ENCODE results near the gene CDYL.

DNA sequence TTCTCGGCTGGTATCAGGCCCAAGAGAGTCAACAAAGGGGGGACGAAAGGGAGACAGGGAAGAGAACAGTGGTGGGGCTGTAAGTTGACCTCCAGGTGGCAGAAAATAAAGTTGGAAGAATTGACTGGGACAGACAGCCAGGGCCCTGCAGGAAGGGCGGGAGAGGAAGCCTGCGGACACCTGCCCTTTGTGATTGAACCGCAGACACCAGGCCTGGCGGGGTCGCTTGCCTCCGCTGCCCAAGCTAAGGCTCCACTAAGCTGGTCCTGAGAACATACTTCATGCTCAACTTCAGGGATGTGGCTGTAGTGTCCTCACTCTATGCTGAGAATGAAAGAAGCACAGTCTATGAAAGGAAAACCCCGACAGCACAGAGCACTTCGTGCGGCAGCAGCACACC lies 173.9 kb downstream of the CDYL start:
- no peak for TF ChIP-seq JUND (IDR thresholded peaks at IDR 0.05)
- TF ChIP-seq, protein P1, sequence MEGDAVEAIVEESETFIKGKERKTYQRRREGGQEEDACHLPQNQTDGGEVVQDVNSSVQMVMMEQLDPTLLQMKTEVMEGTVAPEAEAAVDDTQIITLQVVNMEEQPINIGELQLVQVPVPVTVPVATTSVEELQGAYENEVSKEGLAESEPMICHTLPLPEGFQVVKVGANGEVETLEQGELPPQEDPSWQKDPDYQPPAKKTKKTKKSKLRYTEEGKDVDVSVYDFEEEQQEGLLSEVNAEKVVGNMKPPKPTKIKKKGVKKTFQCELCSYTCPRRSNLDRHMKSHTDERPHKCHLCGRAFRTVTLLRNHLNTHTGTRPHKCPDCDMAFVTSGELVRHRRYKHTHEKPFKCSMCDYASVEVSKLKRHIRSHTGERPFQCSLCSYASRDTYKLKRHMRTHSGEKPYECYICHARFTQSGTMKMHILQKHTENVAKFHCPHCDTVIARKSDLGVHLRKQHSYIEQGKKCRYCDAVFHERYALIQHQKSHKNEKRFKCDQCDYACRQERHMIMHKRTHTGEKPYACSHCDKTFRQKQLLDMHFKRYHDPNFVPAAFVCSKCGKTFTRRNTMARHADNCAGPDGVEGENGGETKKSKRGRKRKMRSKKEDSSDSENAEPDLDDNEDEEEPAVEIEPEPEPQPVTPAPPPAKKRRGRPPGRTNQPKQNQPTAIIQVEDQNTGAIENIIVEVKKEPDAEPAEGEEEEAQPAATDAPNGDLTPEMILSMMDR (IDR thresholded peaks at IDR 0.05; ENCODE audit: low read depth, low read length, missing input control) = no peak
- no peak for TF ChIP-seq REST (IDR thresholded peaks at IDR 0.05)
- no peak for TF ChIP-seq SP1 (IDR thresholded peaks at IDR 0.05)
- TF ChIP-seq RXRA (IDR thresholded peaks at IDR 0.05) = no peak
- TF ChIP-seq, protein P2, sequence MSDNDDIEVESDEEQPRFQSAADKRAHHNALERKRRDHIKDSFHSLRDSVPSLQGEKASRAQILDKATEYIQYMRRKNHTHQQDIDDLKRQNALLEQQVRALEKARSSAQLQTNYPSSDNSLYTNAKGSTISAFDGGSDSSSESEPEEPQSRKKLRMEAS (IDR thresholded peaks at IDR 0.05) = no peak
- TF ChIP-seq, protein P3, sequence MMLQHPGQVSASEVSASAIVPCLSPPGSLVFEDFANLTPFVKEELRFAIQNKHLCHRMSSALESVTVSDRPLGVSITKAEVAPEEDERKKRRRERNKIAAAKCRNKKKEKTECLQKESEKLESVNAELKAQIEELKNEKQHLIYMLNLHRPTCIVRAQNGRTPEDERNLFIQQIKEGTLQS (IDR thresholded peaks at IDR 0.05) = no peak
- TF ChIP-seq RAD21 (IDR thresholded peaks at IDR 0.05) = no peak
- TF ChIP-seq YY1 (IDR thresholded peaks at IDR 0.05) = no peak
- TF ChIP-seq, protein P4, sequence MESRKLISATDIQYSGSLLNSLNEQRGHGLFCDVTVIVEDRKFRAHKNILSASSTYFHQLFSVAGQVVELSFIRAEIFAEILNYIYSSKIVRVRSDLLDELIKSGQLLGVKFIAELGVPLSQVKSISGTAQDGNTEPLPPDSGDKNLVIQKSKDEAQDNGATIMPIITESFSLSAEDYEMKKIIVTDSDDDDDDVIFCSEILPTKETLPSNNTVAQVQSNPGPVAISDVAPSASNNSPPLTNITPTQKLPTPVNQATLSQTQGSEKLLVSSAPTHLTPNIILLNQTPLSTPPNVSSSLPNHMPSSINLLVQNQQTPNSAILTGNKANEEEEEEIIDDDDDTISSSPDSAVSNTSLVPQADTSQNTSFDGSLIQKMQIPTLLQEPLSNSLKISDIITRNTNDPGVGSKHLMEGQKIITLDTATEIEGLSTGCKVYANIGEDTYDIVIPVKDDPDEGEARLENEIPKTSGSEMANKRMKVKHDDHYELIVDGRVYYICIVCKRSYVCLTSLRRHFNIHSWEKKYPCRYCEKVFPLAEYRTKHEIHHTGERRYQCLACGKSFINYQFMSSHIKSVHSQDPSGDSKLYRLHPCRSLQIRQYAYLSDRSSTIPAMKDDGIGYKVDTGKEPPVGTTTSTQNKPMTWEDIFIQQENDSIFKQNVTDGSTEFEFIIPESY (IDR thresholded peaks at IDR 0.05) = no peak
- no peak for TF ChIP-seq FOXA1 (IDR thresholded peaks at IDR 0.05)
- no peak for TF ChIP-seq TAF1 (conservative IDR thresholded peaks at IDR 0.05)

All from liver (tissue), 3 donors.